ENCODE data around the gene SERPINB10. TPM values are rescaled to one million over a fixed set of nuclear protein-coding genes. Genes with fewer than 3 reads are reported as not detected.

SERPINB10 gene, protein sequence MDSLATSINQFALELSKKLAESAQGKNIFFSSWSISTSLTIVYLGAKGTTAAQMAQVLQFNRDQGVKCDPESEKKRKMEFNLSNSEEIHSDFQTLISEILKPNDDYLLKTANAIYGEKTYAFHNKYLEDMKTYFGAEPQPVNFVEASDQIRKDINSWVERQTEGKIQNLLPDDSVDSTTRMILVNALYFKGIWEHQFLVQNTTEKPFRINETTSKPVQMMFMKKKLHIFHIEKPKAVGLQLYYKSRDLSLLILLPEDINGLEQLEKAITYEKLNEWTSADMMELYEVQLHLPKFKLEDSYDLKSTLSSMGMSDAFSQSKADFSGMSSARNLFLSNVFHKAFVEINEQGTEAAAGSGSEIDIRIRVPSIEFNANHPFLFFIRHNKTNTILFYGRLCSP
- 1.2 TPM for total RNA-seq

DNA sequence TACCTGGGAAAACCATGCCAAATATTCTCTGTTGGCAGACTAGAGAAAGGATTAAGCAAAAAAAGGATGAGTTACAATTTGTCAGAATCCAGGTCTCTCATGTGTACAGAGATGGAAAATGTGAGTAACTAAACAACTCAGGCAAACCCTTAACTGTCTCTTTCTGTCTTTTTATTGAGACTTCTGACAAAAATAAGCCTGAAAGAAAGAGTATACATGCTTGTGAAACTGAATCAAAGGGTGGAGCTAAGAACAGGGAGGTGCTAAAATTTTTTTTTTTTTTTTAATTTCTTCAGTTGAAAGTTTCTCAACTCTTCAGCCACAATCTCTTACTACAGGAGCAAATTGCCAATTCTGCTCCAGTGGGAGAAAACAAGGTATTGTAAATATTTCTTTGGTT, at the start of gene SERPINB10:
SERPINB10 (plus strand) TSS at position 295 of the 400 bp plus-strand sequence. CDS start 7,553 bp downstream, outside the sequence.

DNA sequence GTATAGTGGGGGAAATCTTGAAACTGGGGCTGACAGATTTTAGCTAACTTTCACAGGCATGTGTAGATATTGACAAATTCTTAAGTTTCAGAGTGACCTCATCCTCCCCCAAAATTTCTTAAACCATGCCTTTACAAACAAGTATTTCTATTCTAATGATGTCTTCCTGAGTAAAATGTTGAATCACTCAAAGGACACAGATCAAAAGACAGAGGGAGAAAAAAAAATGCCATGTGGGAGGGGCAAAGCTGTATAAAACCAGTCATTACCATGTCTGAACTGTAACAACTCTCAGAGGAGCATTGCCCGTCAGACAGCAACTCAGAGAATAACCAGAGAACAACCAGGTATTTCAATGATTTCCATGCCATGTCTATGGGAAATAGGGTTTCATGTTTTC, 20.3 kb upstream of the SERPINB10 start, which contains the start of gene SERPINB2:
SERPINB2 (plus strand) TSS at position 282 of the 400 bp plus-strand sequence. CDS start 3,740 bp downstream, outside the sequence.

DNA sequence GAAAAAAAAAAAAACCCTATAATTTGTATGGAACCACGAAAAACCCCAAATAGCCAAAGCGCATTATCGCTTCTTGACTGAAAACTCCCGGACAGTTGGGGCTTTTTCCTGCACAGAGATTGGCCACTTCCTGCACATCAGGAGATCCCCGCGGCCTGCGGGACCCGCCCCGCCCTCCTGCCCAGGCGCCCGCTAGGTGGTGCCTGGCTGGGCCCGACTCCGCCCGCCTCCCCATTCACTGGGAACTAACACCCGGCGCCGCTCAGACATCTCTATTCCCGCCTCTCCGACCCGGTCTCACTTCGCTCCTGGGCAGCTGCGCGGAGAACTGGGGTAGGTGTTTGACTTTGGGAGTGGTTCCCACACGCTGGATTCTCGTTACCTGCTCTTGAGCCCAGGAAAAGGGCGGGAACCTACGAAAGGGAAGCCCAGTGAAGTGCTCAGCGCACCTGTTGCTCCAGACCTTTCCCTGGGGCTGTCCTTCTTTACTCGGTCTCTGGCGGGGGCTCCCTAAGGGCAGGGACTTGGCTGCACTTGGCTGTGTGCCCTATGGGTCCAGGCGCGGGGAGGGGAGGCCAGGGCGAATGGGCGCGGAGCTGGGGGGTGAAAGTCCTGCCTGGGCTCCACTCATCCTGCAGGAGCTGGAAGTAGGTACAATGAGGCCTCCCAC, 41.4 kb downstream of the SERPINB10 start, which contains the start of gene HMSD:
HMSD (plus strand) TSS at position 234 of the 670 bp plus-strand sequence. CDS start 4,155 bp downstream, outside the sequence.

DNA sequence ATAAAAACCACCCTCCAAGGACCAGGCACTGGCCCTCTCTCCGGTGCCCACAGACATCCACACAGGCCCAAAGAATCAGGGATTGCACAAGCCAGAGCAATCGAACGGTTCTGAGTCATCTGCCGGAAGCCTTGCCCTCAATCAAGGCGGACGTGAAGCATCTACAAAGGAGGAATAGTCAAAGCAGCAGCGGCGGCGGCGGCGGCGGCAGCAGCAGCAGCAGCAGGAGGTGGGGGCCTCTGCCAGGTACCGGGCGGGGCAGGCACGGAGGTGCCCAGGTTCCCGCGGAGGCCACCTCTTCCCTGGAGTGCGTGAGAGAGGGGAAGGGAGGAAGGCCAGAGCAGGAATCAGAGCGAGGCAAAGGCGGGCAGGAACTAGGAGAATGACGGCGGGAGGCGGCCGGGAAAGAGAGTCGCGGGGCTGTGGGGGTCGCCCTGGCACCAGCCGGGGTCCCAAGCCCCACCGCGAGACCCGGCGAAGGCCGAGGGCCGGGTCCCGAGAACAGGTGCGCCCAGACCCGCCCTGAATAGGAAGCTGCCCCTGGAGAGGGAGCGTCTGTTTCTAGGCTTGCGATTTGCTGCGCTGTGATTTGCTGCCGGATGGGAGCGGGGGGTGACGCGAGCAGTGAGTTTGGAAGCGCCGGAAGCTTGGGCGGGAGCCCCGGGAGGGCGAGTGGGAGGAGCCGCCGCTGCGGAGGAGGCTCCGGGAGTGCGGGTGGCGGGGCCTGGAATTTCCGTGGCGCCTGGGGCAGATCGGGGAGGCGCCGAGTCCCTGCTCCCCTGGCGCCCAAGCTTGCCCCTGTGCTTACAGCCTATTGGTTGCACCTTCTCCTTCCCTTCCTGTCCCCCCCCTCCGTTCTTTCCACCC, 62.4 kb downstream of the SERPINB10 start, which contains the start of gene SERPINB8:
SERPINB8 (plus strand) TSS at position 140 of the 867 bp plus-strand sequence. CDS start 8,228 bp downstream, outside the sequence.

Other genes starting within 250 kb of the SERPINB10 start
- gene SERPINB3, start 246.1 kb upstream of the SERPINB10 start, total RNA-seq = not detected
- not detected for gene SERPINB11, start 205.0 kb upstream of the SERPINB10 start, total RNA-seq
- 0.29 TPM for gene SERPINB7, start 132.5 kb upstream of the SERPINB10 start, total RNA-seq
- gene SERPINB2, start 20.3 kb upstream of the SERPINB10 start, total RNA-seq = 0.99 TPM
- 0.18 TPM for gene HMSD, start 41.3 kb downstream of the SERPINB10 start, total RNA-seq
- gene SERPINB8, start 62.1 kb downstream of the SERPINB10 start, total RNA-seq = 2.0 TPM
- gene LINC00305, start 241.1 kb downstream of the SERPINB10 start, total RNA-seq = 0.64 TPM

Measured in metanephros (tissue), 1 donor.